GM18867 (cell line): ENCODE data around the gene PEX11G.

Experiments
- ATAC-seq: cut with Tn5 transposase; IDR thresholded peaks from one replicate; pipeline ENCODE4 v1.9.1; 2021; ENCODE audit warnings: mild to moderate bottlenecking, moderate library complexity; ENCODE audit not compliant: unreplicated experiment

The PEX11G gene

GRCh38 chr19:7500811-7501450 is 12.1 kb upstream of the PEX11G start:
- ATAC-seq = no peak

GRCh38 chr19:7497292-7497691 is 8.5 kb upstream of the PEX11G start:
- no peak for ATAC-seq

- ATAC-seq = no peak
These were observed 5.7 kb upstream of the PEX11G start for GRCh38 chr19:7494416-7495098.

- ATAC-seq = no peak
These were observed 3.7 kb upstream of the PEX11G start for GRCh38 chr19:7492558-7492957.

- no peak for ATAC-seq
These were observed 3.3 kb upstream of the PEX11G start for GRCh38 chr19:7492142-7492541.

- ATAC-seq = no peak
These were observed 792 bp upstream of the PEX11G start for GRCh38 chr19:7489609-7490044.

GRCh38 chr19:7486923-7487322 is 1.9 kb downstream of the PEX11G start:
- ATAC-seq = no peak

GRCh38 chr19:7483720-7484201 is 5.1 kb downstream of the PEX11G start:
- no peak for ATAC-seq

- no peak for ATAC-seq
These were observed 6.0 kb downstream of the PEX11G start for GRCh38 chr19:7482584-7483439.

GRCh38 chr19:7480970-7481255 is 7.9 kb downstream of the PEX11G start:
- ATAC-seq = no peak

GRCh38 chr19:7480222-7480969 is 8.4 kb downstream of the PEX11G start:
- no peak for ATAC-seq

GRCh38 chr19:7478843-7479227 is 10.0 kb downstream of the PEX11G start:
- ATAC-seq = no peak

GRCh38 chr19:7478173-7478842 is 10.5 kb downstream of the PEX11G start:
- ATAC-seq = no peak

GRCh38 chr19:7477758-7478157 is 11.1 kb downstream of the PEX11G start:
- ATAC-seq = no peak

- ATAC-seq = no peak
These were observed 11.9 kb downstream of the PEX11G start for GRCh38 chr19:7476777-7477494.

GRCh38 chr19:7476241-7476640 is 12.6 kb downstream of the PEX11G start:
- no peak for ATAC-seq

GRCh38 chr19:7475665-7476064 is 13.2 kb downstream of the PEX11G start:
- no peak for ATAC-seq

GRCh38 chr19:7471696-7472615 is 16.9 kb downstream of the PEX11G start:
- ATAC-seq = no peak
